A549 treated with DMSO at 1 μM for 4 hours (cell line): ENCODE measurements around the gene PLCH1. TPM values are rescaled to one million over a fixed set of nuclear protein-coding genes. Genes with fewer than 3 reads are reported as not detected.

Experiments
- total RNA-seq: library from RNA; stranded (reverse); fragments of 200-300 nt; extraction: Qiagen RNA extraction; gene quantifications from 5 replicates; pipeline ENCODE4 v1.2.3, GENCODE V29; 2022; ENCODE audit warnings: low read depth

PLCH1 gene, protein sequence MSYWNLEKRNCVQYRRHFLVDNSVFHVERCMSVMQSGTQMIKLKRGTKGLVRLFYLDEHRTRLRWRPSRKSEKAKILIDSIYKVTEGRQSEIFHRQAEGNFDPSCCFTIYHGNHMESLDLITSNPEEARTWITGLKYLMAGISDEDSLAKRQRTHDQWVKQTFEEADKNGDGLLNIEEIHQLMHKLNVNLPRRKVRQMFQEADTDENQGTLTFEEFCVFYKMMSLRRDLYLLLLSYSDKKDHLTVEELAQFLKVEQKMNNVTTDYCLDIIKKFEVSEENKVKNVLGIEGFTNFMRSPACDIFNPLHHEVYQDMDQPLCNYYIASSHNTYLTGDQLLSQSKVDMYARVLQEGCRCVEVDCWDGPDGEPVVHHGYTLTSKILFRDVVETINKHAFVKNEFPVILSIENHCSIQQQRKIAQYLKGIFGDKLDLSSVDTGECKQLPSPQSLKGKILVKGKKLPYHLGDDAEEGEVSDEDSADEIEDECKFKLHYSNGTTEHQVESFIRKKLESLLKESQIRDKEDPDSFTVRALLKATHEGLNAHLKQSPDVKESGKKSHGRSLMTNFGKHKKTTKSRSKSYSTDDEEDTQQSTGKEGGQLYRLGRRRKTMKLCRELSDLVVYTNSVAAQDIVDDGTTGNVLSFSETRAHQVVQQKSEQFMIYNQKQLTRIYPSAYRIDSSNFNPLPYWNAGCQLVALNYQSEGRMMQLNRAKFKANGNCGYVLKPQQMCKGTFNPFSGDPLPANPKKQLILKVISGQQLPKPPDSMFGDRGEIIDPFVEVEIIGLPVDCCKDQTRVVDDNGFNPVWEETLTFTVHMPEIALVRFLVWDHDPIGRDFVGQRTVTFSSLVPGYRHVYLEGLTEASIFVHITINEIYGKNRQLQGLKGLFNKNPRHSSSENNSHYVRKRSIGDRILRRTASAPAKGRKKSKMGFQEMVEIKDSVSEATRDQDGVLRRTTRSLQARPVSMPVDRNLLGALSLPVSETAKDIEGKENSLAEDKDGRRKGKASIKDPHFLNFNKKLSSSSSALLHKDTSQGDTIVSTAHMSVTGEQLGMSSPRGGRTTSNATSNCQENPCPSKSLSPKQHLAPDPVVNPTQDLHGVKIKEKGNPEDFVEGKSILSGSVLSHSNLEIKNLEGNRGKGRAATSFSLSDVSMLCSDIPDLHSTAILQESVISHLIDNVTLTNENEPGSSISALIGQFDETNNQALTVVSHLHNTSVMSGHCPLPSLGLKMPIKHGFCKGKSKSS (N-terminal part only)
- total RNA-seq, result 1.0 to 1.6 TPM (median 1.2 TPM) in 5 replicates

DNA sequence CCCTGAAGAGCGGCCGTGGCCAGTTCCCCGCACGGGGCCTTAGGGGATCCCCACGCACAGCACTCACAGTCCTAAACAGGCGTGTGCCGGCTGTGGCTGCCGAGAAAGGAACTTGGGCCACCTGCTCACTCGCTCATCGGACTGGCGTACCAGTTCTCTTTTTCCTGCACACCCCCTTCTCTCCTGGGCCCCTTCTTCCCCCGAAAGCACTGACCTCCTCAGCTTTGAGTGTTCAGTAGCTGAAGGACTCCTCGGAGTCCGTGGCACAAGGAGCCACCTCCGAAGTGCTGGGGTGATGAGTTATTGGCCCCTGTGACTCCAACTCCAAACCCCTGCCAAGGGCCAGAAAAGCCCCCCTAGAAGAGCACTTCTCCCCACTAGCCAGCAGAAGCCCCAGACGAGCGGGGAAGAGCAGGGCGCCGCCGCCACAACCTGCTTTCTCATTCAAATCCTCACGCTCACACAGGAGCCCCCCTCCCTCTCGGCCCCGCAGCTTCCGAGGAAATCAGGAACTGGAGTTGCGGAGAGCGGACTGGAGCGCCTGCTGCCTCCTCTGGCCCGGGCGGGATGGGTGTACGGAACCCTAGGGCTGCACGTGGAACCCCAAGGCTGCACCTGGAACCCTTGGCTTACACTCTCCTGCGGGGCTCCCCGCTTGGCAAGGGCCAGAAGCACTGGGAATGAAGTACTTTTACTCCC lies at the start of gene PLCH1:
TSS of gene PLCH1 (minus strand) at position 446 of the 699 bp plus-strand sequence. CDS start 40,847 bp downstream, outside the sequence.

Other genes starting within 250 kb of the PLCH1 start
- gene C3orf33, start 61.2 kb upstream of the PLCH1 start, total RNA-seq, result 6.0 to 8.3 TPM (median 7.1 TPM) in 5 replicates
- 13.9 to 18.7 TPM (median 17.8 TPM) in 5 replicates for gene SLC33A1, start 109.4 kb upstream of the PLCH1 start, total RNA-seq
- 82.4 to 99.0 TPM (median 92.6 TPM) in 5 replicates for gene GMPS, start 125.6 kb upstream of the PLCH1 start, total RNA-seq